ENCODE data around the gene ZNF813. TPM values are rescaled to one million over a fixed set of nuclear protein-coding genes. Genes with fewer than 3 reads are reported as not detected.
"Not testable (repeated sequence)": the region's sequence is repeated elsewhere in the genome, so short reads cannot be mapped to it uniquely, and the experiment has no call there.

ZNF813 gene
- total RNA-seq (2022) (0.61 and 2.0 TPM in 2 replicates), Bru-seq, nascent RNA (percentile 40 among the genes with signal in this experiment), BruChase-seq, experiment 1, labeled RNA remaining after a 6-hour chase (percentile 36 among the genes with signal in this experiment), BruChase-seq, experiment 2, labeled RNA remaining after a 2-hour chase (percentile 45 among the genes with signal in this experiment)
- long read RNA-seq, partial matches to known transcripts, result 0 of 1 reads
- long read RNA-seq, other reads (novel, unspliced or antisense), result 1 of 1 reads

DNA sequence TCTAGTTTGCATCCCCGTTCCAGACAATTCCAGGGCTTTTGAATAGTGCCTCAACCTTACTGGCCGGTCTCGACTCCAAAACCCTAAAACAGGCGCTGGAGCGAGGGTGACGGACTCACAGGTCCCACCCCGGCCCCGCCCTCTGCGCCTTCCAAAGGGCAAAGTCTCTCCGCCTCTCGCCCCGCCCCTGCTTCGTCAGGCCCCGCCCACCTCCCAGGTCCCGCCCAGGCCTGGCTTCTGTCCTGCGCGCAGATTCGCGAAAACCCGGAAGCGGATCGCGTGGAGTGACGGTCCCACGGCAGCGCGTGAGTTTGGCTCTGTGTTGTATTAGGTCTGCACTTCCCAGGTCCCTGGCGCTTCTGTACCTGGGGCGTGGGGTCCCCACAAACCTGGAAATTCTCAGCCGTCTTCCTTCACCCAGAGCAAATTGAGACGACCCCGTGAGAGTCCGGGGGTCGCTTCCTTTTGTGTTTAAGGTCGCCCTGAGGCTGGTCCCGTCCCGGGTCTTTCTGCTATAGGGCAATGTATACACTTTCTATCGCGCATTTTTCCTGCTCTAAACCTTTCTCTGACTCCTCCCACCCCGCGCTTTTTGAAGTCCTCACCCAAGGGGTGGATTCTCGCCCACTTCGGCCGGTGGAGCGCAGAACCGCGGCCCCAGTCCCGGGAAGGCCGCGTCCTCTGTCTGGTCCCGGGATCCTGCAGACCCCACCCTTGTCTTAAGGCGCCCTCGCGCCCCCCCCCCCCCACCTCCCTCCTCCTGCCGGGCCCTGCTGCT, at the start of gene ZNF813:
TSS of gene ZNF813 (plus strand) at position 249 of the 778 bp plus-strand sequence. CDS start 16,090 bp downstream, outside the sequence.
- no peaks in the 10 kb centered on the region for H3K4me1 Mint-ChIP-seq (ENCODE audit: insufficient read depth, unreplicated experiment)
- intact Hi-C loops (cut with micrococcal nuclease), result no loop called here
- no peak within 1 kb of the TSS for H3K27ac Mint-ChIP-seq (ENCODE audit: low read depth, unreplicated experiment)
- TF ChIP-seq CTCF (IDR thresholded peaks at IDR 0.05; ENCODE audit: unreplicated experiment), result no peak
- peaks cover 20% of the 10 kb centered on the region for H3K9me3 Mint-ChIP-seq (ENCODE audit: unreplicated experiment)
- no peaks in the 10 kb centered on the region for H3K36me3 Mint-ChIP-seq (ENCODE audit: insufficient read depth, unreplicated experiment)
- peak within 1 kb of the TSS; percentile 71 for H3K4me3 Mint-ChIP-seq (ENCODE audit: unreplicated experiment)
- ChIA-PET CTCF (no interaction called here), POLR2A (no interaction called here)
- BruUV-seq (replicated peaks), result no TSS peak
- H3K27me3 Mint-ChIP-seq (ENCODE audit: insufficient read depth, unreplicated experiment), result no peaks in the 10 kb centered on the region
- DNase-seq (ENCODE audit: unreplicated experiment), result peak; percentile 64

- CTCF ChIA-PET; H3K27ac Mint-ChIP-seq (ENCODE audit: low read depth, unreplicated experiment); H3K36me3 Mint-ChIP-seq (ENCODE audit: insufficient read depth, unreplicated experiment); H3K27me3 Mint-ChIP-seq (ENCODE audit: insufficient read depth, unreplicated experiment); DNase-seq (ENCODE audit: unreplicated experiment); H3K4me1 Mint-ChIP-seq (ENCODE audit: insufficient read depth, unreplicated experiment); intact Hi-C loops (cut with micrococcal nuclease); H3K4me3 Mint-ChIP-seq (ENCODE audit: unreplicated experiment); BruUV-seq (replicated peaks): not testable (repeated sequence)
- POLR2A ChIA-PET, result interaction anchor here (1.2 kb wide), 1 partner anchor 11 kb away, joined by 3 read pairs; the partner anchor contains the start of gene ZNF761
- peaks cover 13% of the 10 kb centered on the region for H3K9me3 Mint-ChIP-seq (ENCODE audit: unreplicated experiment)
Measured at GRCh38 chr19:53420520-53421315, 46.8 kb upstream of the ZNF813 start.

GRCh38 chr19:53422551-53422950, 45.0 kb upstream of the ZNF813 start:
- BruUV-seq (replicated peaks), result no TSS peak

GRCh38 chr19:53423074-53423473, 44.5 kb upstream of the ZNF813 start:
- CTCF ChIA-PET; H3K4me1 Mint-ChIP-seq (ENCODE audit: insufficient read depth, unreplicated experiment); H3K27me3 Mint-ChIP-seq (ENCODE audit: insufficient read depth, unreplicated experiment); POLR2A ChIA-PET; H3K27ac Mint-ChIP-seq (ENCODE audit: low read depth, unreplicated experiment); H3K9me3 Mint-ChIP-seq (ENCODE audit: unreplicated experiment); H3K4me3 Mint-ChIP-seq (ENCODE audit: unreplicated experiment); H3K36me3 Mint-ChIP-seq (ENCODE audit: insufficient read depth, unreplicated experiment); DNase-seq (ENCODE audit: unreplicated experiment); BruUV-seq (replicated peaks); intact Hi-C loops (cut with micrococcal nuclease): not testable (repeated sequence)

More at GRCh38 chr19:53422551-53422950, 45.0 kb upstream of the ZNF813 start:
- no peak for DNase-seq (ENCODE audit: unreplicated experiment)
- intact Hi-C loops (cut with micrococcal nuclease), result no loop called here
- no peaks in the 10 kb centered on the region for H3K4me1 Mint-ChIP-seq (ENCODE audit: insufficient read depth, unreplicated experiment)
- no peaks in the 10 kb centered on the region for H3K27me3 Mint-ChIP-seq (ENCODE audit: insufficient read depth, unreplicated experiment)
- no peaks in the 10 kb centered on the region for H3K36me3 Mint-ChIP-seq (ENCODE audit: insufficient read depth, unreplicated experiment)
- H3K9me3 Mint-ChIP-seq (ENCODE audit: unreplicated experiment), result peaks cover 8% of the 10 kb centered on the region
- no peak overlapping the region for H3K27ac Mint-ChIP-seq (ENCODE audit: low read depth, unreplicated experiment)
- no peak overlapping the region for H3K4me3 Mint-ChIP-seq (ENCODE audit: unreplicated experiment)
- no peak for TF ChIP-seq CTCF (IDR thresholded peaks at IDR 0.05; ENCODE audit: unreplicated experiment)
- POLR2A ChIA-PET, result no interaction called here
- CTCF ChIA-PET, result no interaction called here

- CTCF ChIA-PET, result interaction anchor here (0.6 kb wide), 2 partner anchors 28 to 984 kb away, joined by 3 read pairs; no protein-coding TSS in a partner anchor
Measured at GRCh38 chr19:53423680-53424079, 43.9 kb upstream of the ZNF813 start.

More at GRCh38 chr19:53423680-53424079, 43.9 kb upstream of the ZNF813 start:
- intact Hi-C loops (cut with micrococcal nuclease); DNase-seq (ENCODE audit: unreplicated experiment); H3K27me3 Mint-ChIP-seq (ENCODE audit: insufficient read depth, unreplicated experiment); H3K36me3 Mint-ChIP-seq (ENCODE audit: insufficient read depth, unreplicated experiment); BruUV-seq (replicated peaks); H3K9me3 Mint-ChIP-seq (ENCODE audit: unreplicated experiment); H3K27ac Mint-ChIP-seq (ENCODE audit: low read depth, unreplicated experiment); POLR2A ChIA-PET; H3K4me1 Mint-ChIP-seq (ENCODE audit: insufficient read depth, unreplicated experiment); H3K4me3 Mint-ChIP-seq (ENCODE audit: unreplicated experiment): not testable (repeated sequence)
